A673 (cell line): ENCODE measurements around the gene KLHL4.
"Not testable (repeated sequence)": the region's sequence is repeated elsewhere in the genome, so short reads cannot be mapped to it uniquely, and the experiment has no call there.

Experiments
- EZH2 ChIP-seq: fragments of 200-600 bp; sonication (generic); IDR thresholded peaks from 2 replicates; pipeline ENCODE4 v1.6.1; 2017; ENCODE audit warnings: borderline replicate concordance, low read depth, mild to moderate bottlenecking, mixed read lengths, antibody characterized with exemption, low read length; ENCODE audit not compliant: poor library complexity, severe bottlenecking
- TF ChIP-seq, protein P1 (sequence below): fragments of 300-800, 200-600 bp; sonication (generic); conservative IDR thresholded peaks from 2 replicates; pipeline ENCODE4 v1.5.1; 2017; ENCODE audit warnings: low read depth, mild to moderate bottlenecking, antibody characterized with exemption, low read length, moderate library complexity, mixed read lengths

DNA sequence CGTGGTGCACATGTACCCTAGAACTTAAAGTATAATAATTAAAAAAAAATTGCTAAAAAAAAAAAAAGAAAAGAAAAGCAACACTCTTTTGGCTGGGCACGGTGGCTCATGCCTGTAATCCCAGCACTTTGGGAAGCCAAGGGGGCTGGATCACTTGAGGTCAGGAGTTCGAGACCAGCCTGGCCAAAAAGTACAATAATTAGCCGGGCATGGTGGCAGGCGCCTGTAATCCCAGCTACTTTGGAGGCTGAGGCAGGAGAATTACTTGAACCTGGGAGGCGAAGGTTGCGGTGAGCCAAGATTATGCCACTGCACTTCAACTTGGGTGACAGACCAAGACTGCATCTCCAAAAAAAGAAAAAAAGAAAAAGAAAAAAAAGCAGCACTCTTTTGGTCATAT, 171.6 kb downstream of the KLHL4 start:
- TF ChIP-seq EZH2: not testable (repeated sequence)
- TF ChIP-seq, protein P1, sequence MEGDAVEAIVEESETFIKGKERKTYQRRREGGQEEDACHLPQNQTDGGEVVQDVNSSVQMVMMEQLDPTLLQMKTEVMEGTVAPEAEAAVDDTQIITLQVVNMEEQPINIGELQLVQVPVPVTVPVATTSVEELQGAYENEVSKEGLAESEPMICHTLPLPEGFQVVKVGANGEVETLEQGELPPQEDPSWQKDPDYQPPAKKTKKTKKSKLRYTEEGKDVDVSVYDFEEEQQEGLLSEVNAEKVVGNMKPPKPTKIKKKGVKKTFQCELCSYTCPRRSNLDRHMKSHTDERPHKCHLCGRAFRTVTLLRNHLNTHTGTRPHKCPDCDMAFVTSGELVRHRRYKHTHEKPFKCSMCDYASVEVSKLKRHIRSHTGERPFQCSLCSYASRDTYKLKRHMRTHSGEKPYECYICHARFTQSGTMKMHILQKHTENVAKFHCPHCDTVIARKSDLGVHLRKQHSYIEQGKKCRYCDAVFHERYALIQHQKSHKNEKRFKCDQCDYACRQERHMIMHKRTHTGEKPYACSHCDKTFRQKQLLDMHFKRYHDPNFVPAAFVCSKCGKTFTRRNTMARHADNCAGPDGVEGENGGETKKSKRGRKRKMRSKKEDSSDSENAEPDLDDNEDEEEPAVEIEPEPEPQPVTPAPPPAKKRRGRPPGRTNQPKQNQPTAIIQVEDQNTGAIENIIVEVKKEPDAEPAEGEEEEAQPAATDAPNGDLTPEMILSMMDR: not testable (repeated sequence)
